Measurements from ENCODE around the gene HEXA. TPM values are rescaled to one million over a fixed set of nuclear protein-coding genes. Genes with fewer than 3 reads are reported as not detected.
"Not testable (repeated sequence)": the region's sequence is repeated elsewhere in the genome, so short reads cannot be mapped to it uniquely, and the experiment has no call there.

Gene HEXA
- 10 to 100 TPM; 57.5 to 59.8 TPM for total RNA-seq

- H3K4me3 Mint-ChIP-seq: peak within 1 kb of the TSS; percentile 91
- ChIA-PET CTCF (interaction anchor here (1.1 to 1.9 kb wide), 5 partner anchors 63 to 224 kb away, joined by 3 to 6 read pairs (median 4); partner anchors contain the start of gene PKM), POLR2A (interaction anchor here (0.7 to 2.9 kb wide), 10 partner anchors 8 to 149 kb away, joined by 3 to 11 read pairs (median 5); no protein-coding TSS in a partner anchor)
- peaks cover 32% of the 10 kb centered on the region for H3K4me1 Mint-ChIP-seq (ENCODE audit: low read depth)
- peak; percentile 98 for DNase-seq
- peaks cover 4% of the 10 kb centered on the region for H3K36me3 Mint-ChIP-seq
- peaks cover 1% of the 10 kb centered on the region for H3K27me3 Mint-ChIP-seq
- H3K9me3 Mint-ChIP-seq: no peaks in the 10 kb centered on the region
- H3K27ac Mint-ChIP-seq: peak within 1 kb of the TSS; percentile 92
- intact Hi-C loops (cut with micrococcal nuclease): loop anchor here (1.0 to 5.0 kb wide), 5 partner anchors 54 to 259 kb away; partner anchors contain the start of genes CELF6, MYO9A, PARP6 and SENP8
Observed at GRCh38 chr15:72375846-72376581, at the start of gene HEXA. HEXA (minus strand) TSS chr15:72376014; CDS start chr15:72375972, 42 bp downstream.

GRCh38 chr15:72423256-72423655 lies 47.4 kb upstream of the HEXA start:
- H3K9me3 Mint-ChIP-seq: peaks cover 27% of the 10 kb centered on the region
- H3K4me1 Mint-ChIP-seq (ENCODE audit: low read depth): no peaks in the 10 kb centered on the region
- H3K36me3 Mint-ChIP-seq: peaks cover 5% of the 10 kb centered on the region
- H3K27ac Mint-ChIP-seq: no peak overlapping the region
- no peak for DNase-seq
- H3K27me3 Mint-ChIP-seq: no peaks in the 10 kb centered on the region
- no peak overlapping the region for H3K4me3 Mint-ChIP-seq
- ChIA-PET CTCF (no interaction called here), POLR2A (no interaction called here)
- intact Hi-C loops (cut with micrococcal nuclease): no loop called here

- Mint-ChIP-seq H3K27me3 (no peaks in the 10 kb centered on the region), H3K9me3 (peaks cover 14% of the 10 kb centered on the region), H3K36me3 (peaks cover 3% of the 10 kb centered on the region), H3K27ac (no peak overlapping the region), H3K4me3 (no peak overlapping the region), H3K4me1 (ENCODE audit: low read depth) (no peaks in the 10 kb centered on the region)
- DNase-seq: no peak
- ChIA-PET CTCF (no interaction called here), POLR2A (interaction anchor here (0.6 kb wide), 1 partner anchor 16 kb away, joined by 3 read pairs; no protein-coding TSS in a partner anchor)
- intact Hi-C loops (cut with micrococcal nuclease): no loop called here
Observed at GRCh38 chr15:72421484-72421883, 45.7 kb upstream of the HEXA start.

GRCh38 chr15:72420576-72420975 lies 44.8 kb upstream of the HEXA start:
- ChIA-PET POLR2A (no interaction called here), CTCF (no interaction called here)
- Mint-ChIP-seq H3K4me3 (no peak overlapping the region), H3K27ac (no peak overlapping the region), H3K27me3 (no peaks in the 10 kb centered on the region), H3K36me3 (peaks cover 3% of the 10 kb centered on the region), H3K4me1 (ENCODE audit: low read depth) (no peaks in the 10 kb centered on the region), H3K9me3 (peaks cover 9% of the 10 kb centered on the region)
- no peak for DNase-seq
- intact Hi-C loops (cut with micrococcal nuclease): no loop called here

- DNase-seq; H3K4me1 Mint-ChIP-seq (ENCODE audit: low read depth); CTCF ChIA-PET; H3K36me3 Mint-ChIP-seq; intact Hi-C loops (cut with micrococcal nuclease); H3K27me3 Mint-ChIP-seq; H3K9me3 Mint-ChIP-seq; H3K4me3 Mint-ChIP-seq; POLR2A ChIA-PET; H3K27ac Mint-ChIP-seq: not testable (repeated sequence)
Observed at GRCh38 chr15:72419768-72420167, 44.0 kb upstream of the HEXA start.

- POLR2A ChIA-PET: no interaction called here
Observed at GRCh38 chr15:72415304-72415703, 39.5 kb upstream of the HEXA start.

GRCh38 chr15:72413337-72413736 lies 37.5 kb upstream of the HEXA start:
- H3K27me3 Mint-ChIP-seq; CTCF ChIA-PET; H3K27ac Mint-ChIP-seq; H3K36me3 Mint-ChIP-seq; H3K9me3 Mint-ChIP-seq; DNase-seq; POLR2A ChIA-PET; H3K4me3 Mint-ChIP-seq; intact Hi-C loops (cut with micrococcal nuclease); H3K4me1 Mint-ChIP-seq (ENCODE audit: low read depth): not testable (repeated sequence)

More at GRCh38 chr15:72415304-72415703, 39.5 kb upstream of the HEXA start:
- H3K27me3 Mint-ChIP-seq: peaks cover 2% of the 10 kb centered on the region
- no peak overlapping the region for H3K4me3 Mint-ChIP-seq
- CTCF ChIA-PET: no interaction called here
- intact Hi-C loops (cut with micrococcal nuclease): no loop called here
- no peak overlapping the region for H3K27ac Mint-ChIP-seq
- peaks cover 3% of the 10 kb centered on the region for H3K9me3 Mint-ChIP-seq
- no peaks in the 10 kb centered on the region for H3K4me1 Mint-ChIP-seq (ENCODE audit: low read depth)
- no peak for DNase-seq
- no peaks in the 10 kb centered on the region for H3K36me3 Mint-ChIP-seq

- ChIA-PET CTCF (no interaction called here), POLR2A (no interaction called here)
- H3K9me3 Mint-ChIP-seq: peaks cover 3% of the 10 kb centered on the region
- H3K4me3 Mint-ChIP-seq: no peak overlapping the region
- intact Hi-C loops (cut with micrococcal nuclease): no loop called here
- no peak for DNase-seq
- no peaks in the 10 kb centered on the region for H3K36me3 Mint-ChIP-seq
- H3K4me1 Mint-ChIP-seq (ENCODE audit: low read depth): no peaks in the 10 kb centered on the region
- H3K27ac Mint-ChIP-seq: no peak overlapping the region
- H3K27me3 Mint-ChIP-seq: peaks cover 8% of the 10 kb centered on the region
Observed at GRCh38 chr15:72411544-72411943, 35.7 kb upstream of the HEXA start.

GRCh38 chr15:72411111-72411510 lies 35.3 kb upstream of the HEXA start:
- ChIA-PET CTCF (interaction anchor here (0.5 kb wide), 1 partner anchor 71 kb away, joined by 3 read pairs; no protein-coding TSS in a partner anchor), POLR2A (no interaction called here)
- H3K9me3 Mint-ChIP-seq: peaks cover 3% of the 10 kb centered on the region
- H3K4me1 Mint-ChIP-seq (ENCODE audit: low read depth): no peaks in the 10 kb centered on the region
- intact Hi-C loops (cut with micrococcal nuclease): no loop called here
- peaks cover 8% of the 10 kb centered on the region for H3K27me3 Mint-ChIP-seq
- no peak overlapping the region for H3K4me3 Mint-ChIP-seq
- no peak for DNase-seq
- H3K36me3 Mint-ChIP-seq: no peaks in the 10 kb centered on the region
- H3K27ac Mint-ChIP-seq: no peak overlapping the region

- Mint-ChIP-seq H3K36me3 (no peaks in the 10 kb centered on the region), H3K4me1 (ENCODE audit: low read depth) (no peaks in the 10 kb centered on the region), H3K9me3 (peaks cover 3% of the 10 kb centered on the region), H3K4me3 (no peak overlapping the region), H3K27ac (no peak overlapping the region), H3K27me3 (peaks cover 21% of the 10 kb centered on the region)
- POLR2A ChIA-PET: interaction anchor here (0.8 kb wide), 1 partner anchor 18 kb away, joined by 3 read pairs; no protein-coding TSS in a partner anchor
- CTCF ChIA-PET: no interaction called here
- intact Hi-C loops (cut with micrococcal nuclease): no loop called here
- no peak for DNase-seq
Observed at GRCh38 chr15:72406936-72407335, 31.1 kb upstream of the HEXA start.

- ChIA-PET POLR2A (no interaction called here), CTCF (no interaction called here)
- H3K4me1 Mint-ChIP-seq (ENCODE audit: low read depth): no peaks in the 10 kb centered on the region
- no peaks in the 10 kb centered on the region for H3K36me3 Mint-ChIP-seq
- DNase-seq: no peak
- intact Hi-C loops (cut with micrococcal nuclease): no loop called here
- H3K9me3 Mint-ChIP-seq: no peaks in the 10 kb centered on the region
- H3K27me3 Mint-ChIP-seq: peaks cover 21% of the 10 kb centered on the region
- no peak overlapping the region for H3K4me3 Mint-ChIP-seq
- no peak overlapping the region for H3K27ac Mint-ChIP-seq
Observed at GRCh38 chr15:72404841-72405240, 29.0 kb upstream of the HEXA start.

GRCh38 chr15:72404356-72404755 lies 28.5 kb upstream of the HEXA start:
- H3K36me3 Mint-ChIP-seq: no peaks in the 10 kb centered on the region
- H3K9me3 Mint-ChIP-seq: no peaks in the 10 kb centered on the region

GRCh38 chr15:72402726-72403125 lies 26.9 kb upstream of the HEXA start:
- no peak overlapping the region for H3K4me3 Mint-ChIP-seq
- no peaks in the 10 kb centered on the region for H3K4me1 Mint-ChIP-seq (ENCODE audit: low read depth)
- H3K27ac Mint-ChIP-seq: no peak overlapping the region
- DNase-seq: no peak
- no peaks in the 10 kb centered on the region for H3K36me3 Mint-ChIP-seq
- intact Hi-C loops (cut with micrococcal nuclease): no loop called here
- ChIA-PET CTCF (no interaction called here), POLR2A (no interaction called here)
- H3K9me3 Mint-ChIP-seq: no peaks in the 10 kb centered on the region
- H3K27me3 Mint-ChIP-seq: peaks cover 18% of the 10 kb centered on the region

More at GRCh38 chr15:72404356-72404755, 28.5 kb upstream of the HEXA start:
- Mint-ChIP-seq H3K4me1 (ENCODE audit: low read depth) (no peaks in the 10 kb centered on the region), H3K27ac (no peak overlapping the region), H3K27me3 (peaks cover 19% of the 10 kb centered on the region), H3K4me3 (no peak overlapping the region)
- ChIA-PET CTCF (no interaction called here), POLR2A (no interaction called here)
- intact Hi-C loops (cut with micrococcal nuclease): no loop called here
- no peak for DNase-seq
